IMR-90 (cell line): Measurements from ENCODE around the gene CAPN3. TPM values are rescaled to one million over a fixed set of nuclear protein-coding genes. Genes with fewer than 3 reads are reported as not detected.

Experiments
- ATAC-seq: fragments of 200-7000 bp; cut with Tn5 transposase; 2 replicates; pipeline ENCODE4 v1.9.1; 2020; ENCODE audit warnings: low read depth, mild to moderate bottlenecking, moderate library complexity
- BruUV-seq: library from RNA; stranded (reverse); fragments of 400-500 nt; replicated peaks from 2 replicates; lab custom pipeline; 2021; lab: Mats Ljungman, UMichigan
- CTCF ChIA-PET: fragments of 300-600 bp; formaldehyde crosslinking; extraction: SDS; loops from one replicate; lab custom pipeline; 2021; ENCODE audit warnings: antibody characterized with exemption; lab: Yijun Ruan, JAX
- POLR2A ChIA-PET: fragments of 300-600 bp; sonication (Branson Sonifier 250); formaldehyde crosslinking; loops from one replicate; lab custom pipeline; 2022; ENCODE audit warnings: antibody characterized with exemption; ENCODE audit not compliant: unreplicated experiment; lab: Charles Lee
- DNase-seq: peaks from one replicate; pipeline ENCODE4 v3.0.0; 2013
- H2AFZ ChIP-seq: replicated peaks from 2 replicates; pipeline ENCODE3; 2013; ENCODE audit warnings: low read length, mild to moderate bottlenecking; ENCODE audit not compliant: poor library complexity
- H2AK5ac ChIP-seq: 2 replicates; pipeline ENCODE4 v1.6.1; 2013; ENCODE audit warnings: low read depth, low read length, inconsistent platforms
- H2AK9ac ChIP-seq: replicated peaks from 2 replicates; pipeline ENCODE3; 2013; ENCODE audit warnings: mild to moderate bottlenecking, low read depth, low read length, moderate library complexity; ENCODE audit not compliant: poor library complexity
- H2BK120ac ChIP-seq: 2 replicates; pipeline ENCODE4 v1.6.1; 2013; ENCODE audit warnings: low read depth, low read length, inconsistent platforms
- H2BK15ac ChIP-seq: 3 replicates; pipeline ENCODE4 v1.6.1; 2013; ENCODE audit warnings: low read depth, low read length, inconsistent platforms
- H2BK20ac ChIP-seq: 2 replicates; pipeline ENCODE4 v1.6.1; 2013; ENCODE audit warnings: low read depth, mild to moderate bottlenecking, inconsistent platforms, low read length, moderate library complexity
- H2BK5ac ChIP-seq: 2 replicates; pipeline ENCODE4 v1.6.1; 2013; ENCODE audit warnings: mild to moderate bottlenecking, low read depth, low read length, inconsistent platforms; ENCODE audit not compliant: poor library complexity, severe bottlenecking
- H3K14ac ChIP-seq: replicated peaks from 2 replicates; pipeline ENCODE4 v1.6.1; 2013; ENCODE audit warnings: low read depth, low read length, inconsistent platforms
- H3K18ac ChIP-seq: 2 replicates; pipeline ENCODE4 v1.6.1; 2013; ENCODE audit warnings: low read depth, low read length, control low read depth
- H3K23ac ChIP-seq: 2 replicates; pipeline ENCODE4 v1.6.1; 2013; ENCODE audit warnings: low read depth, low read length, inconsistent platforms
- H3K27ac ChIP-seq: 2 replicates; pipeline ENCODE4 v1.5.1; 2013; ENCODE audit warnings: mild to moderate bottlenecking, control low read depth, low read length; ENCODE audit not compliant: insufficient read depth
- H3K27me3 ChIP-seq: 2 replicates; pipeline ENCODE4 v1.6.1; 2013; ENCODE audit warnings: low read length; ENCODE audit not compliant: control insufficient read depth, insufficient read depth
- H3K36me3 ChIP-seq: 2 replicates; pipeline ENCODE4 v1.6.1; 2013; ENCODE audit warnings: low read length, mixed read lengths; ENCODE audit not compliant: control insufficient read depth, insufficient read depth
- H3K4ac ChIP-seq: 2 replicates; pipeline ENCODE4 v1.6.1; 2013; ENCODE audit warnings: low read depth, low read length, inconsistent platforms
- H3K4me1 ChIP-seq: 2 replicates; pipeline ENCODE4 v1.6.1; 2013; ENCODE audit warnings: low read length, mixed read lengths; ENCODE audit not compliant: control insufficient read depth, insufficient read depth
- H3K4me2 ChIP-seq: 2 replicates; pipeline ENCODE4 v1.6.1; 2013; ENCODE audit warnings: low read depth, mild to moderate bottlenecking, control low read depth, low read length, moderate library complexity
- H3K4me3 ChIP-seq: 2 replicates; pipeline ENCODE4 v1.5.1; 2013; ENCODE audit warnings: low read depth, mild to moderate bottlenecking, control low read depth, low read length, moderate library complexity; ENCODE audit not compliant: insufficient read depth
- H3K56ac ChIP-seq: 2 replicates; pipeline ENCODE4 v1.6.1; 2013; ENCODE audit warnings: low read length, inconsistent platforms; ENCODE audit not compliant: insufficient read depth; ENCODE audit errors: extremely low read depth
- H3K79me1 ChIP-seq, 2 experiments: 2 replicates each; pipeline ENCODE4 v1.6.1; 2013; ENCODE audit warnings: low read length in 2 of 2, inconsistent platforms in 1 of 2, low read depth in 1 of 2
- H3K9ac ChIP-seq: 2 replicates; pipeline ENCODE4 v1.6.1; 2013; ENCODE audit warnings: low read depth, low read length, control low read depth
- H3K9me1 ChIP-seq: 2 replicates; pipeline ENCODE4 v1.6.1; 2013; ENCODE audit warnings: low read length, inconsistent platforms; ENCODE audit not compliant: insufficient read depth
- H3K9me3 ChIP-seq: 2 replicates; pipeline ENCODE4 v1.6.1; 2013; ENCODE audit warnings: low read length; ENCODE audit not compliant: control insufficient read depth, insufficient read depth
- H4K20me1 ChIP-seq: 2 replicates; pipeline ENCODE4 v1.6.1; 2013; ENCODE audit warnings: low read length, inconsistent platforms; ENCODE audit not compliant: insufficient read depth
- H4K5ac ChIP-seq: 2 replicates; pipeline ENCODE4 v1.6.1; 2013; ENCODE audit warnings: mild to moderate bottlenecking, low read depth, low read length, control low read depth
- H4K8ac ChIP-seq, 2 experiments: 2 replicates each; pipeline ENCODE4 v1.6.1; 2013; ENCODE audit warnings: low read depth in 2 of 2, low read length in 2 of 2, control low read depth in 1 of 2, inconsistent platforms in 1 of 2
- H4K91ac ChIP-seq: 2 replicates; pipeline ENCODE4 v1.6.1; 2013; ENCODE audit warnings: low read depth, low read length, inconsistent platforms; ENCODE audit not compliant: insufficient read depth
- CEBPB ChIP-seq: IDR thresholded peaks from 2 replicates; pipeline ENCODE4 v1.6.1; 2012; ENCODE audit warnings: low read depth, low read length, improper control_type of control experiment
- CHD1 ChIP-seq: IDR thresholded peaks from 2 replicates; pipeline ENCODE4 v1.6.1; 2012; ENCODE audit warnings: low read depth, low read length, improper control_type of control experiment
- FOS ChIP-seq: fragments of 150-350 bp; IDR thresholded peaks from 2 replicates; pipeline ENCODE4 v1.6.1; 2016; ENCODE audit warnings: low read depth, low read length
- MAZ ChIP-seq: IDR thresholded peaks from 2 replicates; pipeline ENCODE4 v1.6.1; 2012; ENCODE audit warnings: low read depth, mild to moderate bottlenecking, low read length, improper control_type of control experiment, moderate library complexity, borderline replicate concordance
- MXI1 ChIP-seq: IDR thresholded peaks from 2 replicates; pipeline ENCODE4 v1.6.1; 2012; ENCODE audit warnings: low read depth, mild to moderate bottlenecking, low read length, moderate library complexity, borderline replicate concordance
- RAD21 ChIP-seq: IDR thresholded peaks from 2 replicates; pipeline ENCODE4 v1.6.1; 2012; ENCODE audit warnings: low read length, improper control_type of control experiment
- RCOR1 ChIP-seq: IDR thresholded peaks from 2 replicates; pipeline ENCODE4 v1.6.1; 2012; ENCODE audit warnings: mild to moderate bottlenecking, low read length, improper control_type of control experiment; ENCODE audit not compliant: insufficient replicate concordance
- RFX5 ChIP-seq: IDR thresholded peaks from 2 replicates; pipeline ENCODE4 v1.8.0; 2012; ENCODE audit warnings: low read depth, mild to moderate bottlenecking, low read length, moderate library complexity
- SMC3 ChIP-seq: fragments of 150-350 bp; IDR thresholded peaks from 2 replicates; pipeline ENCODE4 v1.6.1; 2016; ENCODE audit warnings: low read depth, mild to moderate bottlenecking, antibody characterized with exemption, low read length, moderate library complexity
- dilution Hi-C: fragments of 300-500 bp; cut with HindIII; formaldehyde crosslinking; loops from one replicate; pipeline ENCODE4 v1.14.3; 2018; ENCODE audit warnings: low sequenced_read_pairs; ENCODE audit not compliant: unreplicated experiment
- in situ Hi-C: fragments of 300-500 bp; cut with MboI; formaldehyde crosslinking; loops from 3 replicates; pipeline ENCODE4 v1.14.3; 2019; ENCODE audit warnings: low sequenced_read_pairs, inconsistent platforms, mixed read lengths
- intact Hi-C: fragments of 100-400 bp; cut with micrococcal nuclease; formaldehyde crosslinking; loops from 2 replicates; pipeline ENCODE4 v1.10.0; 2022
- polyA plus RNA-seq, 3 experiments: library from polyadenylated mRNA; depleted of rRNA; stranded (reverse); fragments of >200 nt; gene quantifications; 2 replicates each; pipeline ENCODE4 v1.2.3, GENCODE V29; 2012; ENCODE audit warnings: low replicate concordance in 1 of 3
- total RNA-seq: library from RNA; depleted of rRNA; stranded (reverse); fragments of >200 nt; gene quantifications from 2 replicates; pipeline ENCODE4 v1.2.3, GENCODE V29; 2012
- TF ChIP-seq, protein P1 (sequence below): fragments of 150-350 bp; IDR thresholded peaks from 2 replicates; pipeline ENCODE4 v1.6.1; 2017; ENCODE audit warnings: mild to moderate bottlenecking, antibody characterized with exemption, low read length, low read depth

CAPN3 gene
- total and polyA plus RNA-seq, 2 of the 4 experiments (the other 2 are of a cell fraction) = 1.1 to 1.4 TPM

DNA sequence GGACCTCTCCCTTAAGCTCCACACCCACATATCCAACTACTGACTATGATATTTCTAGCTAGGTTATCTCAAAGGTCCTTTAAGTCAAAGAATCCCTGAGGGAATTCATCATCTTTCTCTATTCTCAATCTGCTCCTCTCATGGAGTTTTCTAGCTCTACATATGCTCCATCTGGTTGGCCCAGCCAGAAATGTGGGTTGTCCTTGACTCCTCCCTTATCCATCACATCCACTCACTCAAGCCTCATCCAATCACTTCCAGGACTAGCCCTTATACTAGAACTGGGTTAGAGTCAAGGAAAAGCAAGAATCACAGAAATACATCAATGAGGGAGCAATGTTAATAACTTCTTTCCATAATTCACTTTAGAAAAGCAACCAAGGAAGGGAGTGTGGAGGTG, 86.2 kb downstream of the CAPN3 start:
- Histone ChIP-seq H2AFZ (no peak overlapping the region), H3K9ac (no peak overlapping the region), H3K4me2 (no peak overlapping the region), H2AK9ac (no peak overlapping the region), H2BK120ac (no peak overlapping the region), H3K27me3 (no peaks in the 10 kb centered on the region), H3K23ac (no peak overlapping the region), H3K4me3 (no peak overlapping the region), H3K79me1 (peaks cover 15 to 24% of the 10 kb centered on the region in 2 experiments), H4K91ac (no peak overlapping the region), H3K4me1 (peaks cover 2% of the 10 kb centered on the region; the same call in 1 of the 2 replicates), H3K56ac (no peak overlapping the region), H4K5ac (no peak overlapping the region), H3K14ac (no peak overlapping the region), H3K9me3 (no peaks in the 10 kb centered on the region), H3K9me1 (peaks cover 3% of the 10 kb centered on the region; the same call in 1 of the 2 replicates), H3K4ac (no peak overlapping the region), H3K27ac (no peak overlapping the region), H4K8ac (no peak overlapping the region), H4K20me1 (no peaks in the 10 kb centered on the region), H3K36me3 (peaks cover 45% of the 10 kb centered on the region), H2BK5ac (no peak overlapping the region), H2BK20ac (no peak overlapping the region), H2BK15ac (no peak overlapping the region), H3K18ac (no peak overlapping the region), H2AK5ac (no peak overlapping the region)
- dilution Hi-C loops (no loop called here), in situ Hi-C loops (no loop called here), intact Hi-C loops (no loop called here)
- no peak for DNase-seq
- no peak for ATAC-seq
- CTCF ChIA-PET = interaction anchor here (0.6 kb wide), 1 partner anchor 9 kb away, joined by 3 read pairs; no protein-coding TSS in a partner anchor
- TF ChIP-seq, protein P1, sequence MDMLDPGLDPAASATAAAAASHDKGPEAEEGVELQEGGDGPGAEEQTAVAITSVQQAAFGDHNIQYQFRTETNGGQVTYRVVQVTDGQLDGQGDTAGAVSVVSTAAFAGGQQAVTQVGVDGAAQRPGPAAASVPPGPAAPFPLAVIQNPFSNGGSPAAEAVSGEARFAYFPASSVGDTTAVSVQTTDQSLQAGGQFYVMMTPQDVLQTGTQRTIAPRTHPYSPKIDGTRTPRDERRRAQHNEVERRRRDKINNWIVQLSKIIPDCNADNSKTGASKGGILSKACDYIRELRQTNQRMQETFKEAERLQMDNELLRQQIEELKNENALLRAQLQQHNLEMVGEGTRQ = no peak
- TF ChIP-seq CHD1 = no peak
- TF ChIP-seq SMC3 = no peak
- no peak for TF ChIP-seq FOS
- no peak for TF ChIP-seq RCOR1
- TF ChIP-seq MAZ = no peak
- TF ChIP-seq MXI1 = no peak
- no peak for TF ChIP-seq CEBPB
- TF ChIP-seq RFX5 = no peak
- no peak for TF ChIP-seq RAD21
- no TSS peak for BruUV-seq
- POLR2A ChIA-PET = interaction anchor here (0.6 kb wide), 2 partner anchors 45 to 410 kb away, joined by 3 to 9 read pairs; no protein-coding TSS in a partner anchor
